Measurements from ENCODE around the gene CORO2B.
A peak's percentile ranks its signal among the peaks of the same experiment; 100 is the strongest.

CORO2B gene

DNA sequence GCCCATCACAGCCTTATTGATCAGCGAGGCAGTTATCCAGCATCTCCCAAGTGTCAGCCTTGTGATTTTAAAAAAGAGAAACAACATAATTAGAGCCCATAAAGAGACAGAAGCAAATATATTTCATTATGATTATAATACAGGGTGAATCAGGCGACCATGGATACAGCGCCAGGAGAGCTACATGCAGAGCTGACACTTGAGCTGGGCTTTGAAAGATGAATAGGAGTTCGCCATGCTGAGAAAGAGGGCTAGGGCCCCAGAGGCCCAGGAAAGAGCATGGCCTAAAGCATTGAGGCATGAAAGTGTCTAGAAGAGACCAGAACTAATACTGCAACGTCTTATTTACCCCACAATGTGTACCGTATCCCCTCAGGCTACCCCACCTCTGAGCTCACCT is 4.2 kb upstream of the CORO2B start:
- DNase-seq = no peak

GRCh38 chr15:68576235-68576892 is 2.4 kb upstream of the CORO2B start:
- no peak for DNase-seq

- DNase-seq = peak; percentile 85
These were observed 416 bp upstream of the CORO2B start for GRCh38 chr15:68578175-68578979.

DNA sequence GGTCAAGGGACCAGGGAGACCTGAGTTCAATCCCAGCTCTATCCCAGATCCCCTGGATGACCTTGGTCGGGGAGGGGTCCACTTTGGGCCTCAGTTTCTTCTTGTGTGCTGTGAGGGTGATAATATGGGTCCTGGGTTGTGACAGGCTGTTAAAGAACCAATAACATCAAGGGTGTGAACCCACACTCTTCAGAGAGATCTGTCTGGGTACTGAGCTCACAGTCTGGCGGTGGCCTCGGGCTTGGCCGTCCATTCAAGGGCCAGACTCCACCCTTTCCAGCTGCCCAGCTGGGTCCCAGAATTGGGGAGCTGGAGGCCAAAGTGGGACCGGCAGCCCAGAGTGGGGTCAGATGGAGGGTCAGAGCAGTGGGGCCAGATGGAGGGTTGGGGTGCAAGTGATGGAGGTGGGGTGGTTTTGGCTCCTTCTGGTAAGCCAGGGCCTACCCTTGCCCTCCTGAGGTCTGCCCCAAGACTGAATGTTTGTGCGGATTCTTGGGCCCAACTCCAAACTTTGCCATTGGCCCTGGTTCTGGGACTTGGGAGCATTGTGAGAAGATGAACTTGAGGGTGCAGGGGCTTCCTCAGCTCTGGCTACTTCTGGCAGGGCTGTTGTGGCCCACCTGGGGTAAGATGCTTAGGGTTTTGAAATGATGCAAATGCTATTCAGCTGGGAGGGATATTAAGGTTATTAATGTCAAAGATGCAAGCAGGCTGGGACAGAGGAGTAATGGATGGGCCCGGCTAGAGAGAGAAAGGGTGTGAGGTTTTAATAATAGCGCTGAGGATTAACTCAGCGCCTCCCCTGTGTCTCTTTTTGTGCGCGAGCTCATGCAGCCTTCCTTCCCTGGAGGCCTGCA is 1.5 kb downstream of the CORO2B start:
- no peak for DNase-seq

DNA sequence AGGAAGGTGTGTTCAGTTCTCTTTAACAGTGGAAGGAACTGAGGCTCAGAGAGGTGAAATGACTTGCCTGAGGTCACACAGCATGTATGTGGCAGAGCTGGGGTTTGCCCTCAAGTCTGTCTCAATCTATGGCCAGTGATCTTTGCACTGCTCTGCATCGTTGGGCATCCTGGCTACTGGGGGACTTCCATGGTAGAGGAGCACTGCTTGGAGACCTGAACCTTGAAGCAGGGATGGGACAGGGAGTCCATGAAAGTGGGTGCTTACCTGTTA is 2.0 kb downstream of the CORO2B start:
- no peak for DNase-seq

- no peak for DNase-seq
These were observed 2.9 kb downstream of the CORO2B start for GRCh38 chr15:68581725-68582124.

GRCh38 chr15:68582236-68582635 is 3.4 kb downstream of the CORO2B start:
- no peak for DNase-seq

DNA sequence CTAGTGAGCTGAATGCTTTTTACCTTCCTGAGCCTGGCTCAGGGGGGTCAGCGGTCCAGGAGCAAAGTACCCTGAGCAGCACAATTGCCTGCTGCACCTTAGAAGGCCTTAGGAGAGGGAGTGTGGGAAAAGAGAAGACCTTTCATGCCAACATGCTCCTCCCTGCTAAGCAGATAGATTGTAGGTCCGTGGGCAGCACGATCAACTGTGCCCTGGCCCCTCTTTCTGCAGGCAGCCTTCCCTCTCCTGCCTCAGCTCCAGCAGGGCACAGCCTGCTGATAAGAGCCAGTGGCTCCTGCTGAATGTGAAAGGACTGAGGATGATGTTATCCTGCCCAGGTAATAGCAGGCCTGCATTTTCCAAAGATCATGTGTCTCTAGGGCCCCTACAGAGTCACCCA is 4.1 kb downstream of the CORO2B start:
- DNase-seq = no peak

DNA sequence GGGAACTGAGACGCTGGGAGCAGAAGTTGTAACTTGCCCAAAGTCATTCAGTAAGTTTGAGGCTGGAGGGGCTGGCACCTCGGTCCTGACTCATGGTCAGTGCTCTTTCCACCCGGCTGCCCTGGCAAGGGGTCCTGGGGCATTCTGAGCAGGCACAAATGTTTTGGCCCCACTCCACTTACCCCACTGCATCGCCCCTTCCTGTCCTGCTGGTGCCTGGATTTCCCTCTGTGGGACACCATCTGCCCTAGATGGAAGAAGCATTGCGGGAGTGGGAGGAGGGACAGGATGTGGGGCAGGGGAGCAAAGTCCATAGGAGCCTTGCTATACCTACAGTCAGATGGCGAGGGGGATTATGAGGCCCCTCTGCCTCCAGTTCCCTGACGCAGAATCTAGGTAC is 4.5 kb downstream of the CORO2B start:
- no peak for DNase-seq

DNA sequence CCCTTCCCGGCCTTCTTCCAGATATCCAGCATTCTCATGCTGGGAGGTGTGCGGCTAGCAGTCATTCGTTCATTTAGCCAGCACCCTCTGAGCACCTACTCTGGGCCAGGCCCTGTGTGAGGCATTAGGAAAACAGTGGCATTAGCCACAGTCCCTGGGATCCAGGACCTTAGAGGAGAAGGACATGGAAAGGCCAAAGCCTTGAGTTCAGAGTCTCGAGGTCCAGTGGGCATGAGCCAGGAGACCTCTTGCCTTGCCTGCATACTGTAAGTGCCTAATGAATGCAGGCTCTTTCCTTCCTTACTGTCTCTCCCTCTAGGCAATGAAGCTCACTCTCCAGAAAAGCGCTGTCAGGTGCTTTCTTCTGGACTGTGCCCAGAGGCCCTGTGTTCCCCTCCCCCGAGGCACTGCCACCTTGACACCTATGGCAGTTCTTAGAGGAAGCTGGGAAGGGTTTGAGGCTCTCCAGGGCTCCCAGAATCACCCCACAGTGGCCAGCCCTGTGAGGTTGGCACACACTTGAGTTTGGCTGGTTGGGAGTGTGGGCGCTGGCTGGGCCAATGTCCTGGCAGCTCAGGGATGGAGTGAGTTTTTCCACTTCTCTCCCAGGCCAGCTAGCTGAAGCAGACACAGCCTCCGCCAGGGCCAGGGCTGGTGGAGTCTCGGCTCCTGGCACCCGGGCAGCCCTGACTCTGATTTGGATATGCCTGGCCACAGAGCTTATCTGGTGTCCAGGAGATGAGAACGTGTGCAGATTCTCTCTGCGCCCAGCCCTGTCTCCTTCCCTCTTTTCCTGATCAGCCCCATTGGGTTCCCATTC is 5.4 kb downstream of the CORO2B start:
- no peak for DNase-seq

GRCh38 chr15:68584756-68585573 is 6.2 kb downstream of the CORO2B start:
- no peak for DNase-seq

DNA sequence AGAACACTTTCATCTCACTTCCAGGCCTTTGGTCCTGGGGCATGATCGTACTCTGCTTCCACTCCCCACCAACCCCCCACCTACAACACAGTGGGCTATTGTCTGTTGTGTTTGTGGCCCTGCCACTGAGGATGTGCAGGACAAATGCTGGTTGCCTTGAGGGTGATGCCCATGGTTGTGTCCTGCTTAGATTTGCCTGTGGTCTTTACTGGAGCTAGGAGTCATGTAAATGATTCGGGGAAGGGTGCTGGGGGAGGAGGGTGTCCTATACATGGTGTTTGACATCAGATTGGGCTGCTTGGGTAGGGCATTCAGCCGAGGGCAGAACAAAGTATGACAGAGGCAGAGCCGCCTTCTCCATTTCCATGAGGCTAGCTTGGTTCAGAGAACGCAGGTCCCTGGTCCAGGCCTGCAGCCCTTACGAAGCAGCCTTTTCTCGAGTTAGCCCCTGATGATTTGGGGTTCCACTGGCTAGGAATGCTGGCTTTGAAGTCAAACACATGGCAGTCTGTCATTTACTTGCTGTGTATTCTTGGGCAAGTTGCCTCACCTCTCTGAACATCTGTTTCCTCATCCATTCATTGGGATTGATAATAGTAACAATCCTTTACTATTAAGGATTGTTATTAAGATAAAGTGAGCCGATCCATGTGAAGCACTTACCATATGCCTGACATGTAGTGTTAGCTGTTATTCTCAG is 6.9 kb downstream of the CORO2B start:
- no peak for DNase-seq

DNA sequence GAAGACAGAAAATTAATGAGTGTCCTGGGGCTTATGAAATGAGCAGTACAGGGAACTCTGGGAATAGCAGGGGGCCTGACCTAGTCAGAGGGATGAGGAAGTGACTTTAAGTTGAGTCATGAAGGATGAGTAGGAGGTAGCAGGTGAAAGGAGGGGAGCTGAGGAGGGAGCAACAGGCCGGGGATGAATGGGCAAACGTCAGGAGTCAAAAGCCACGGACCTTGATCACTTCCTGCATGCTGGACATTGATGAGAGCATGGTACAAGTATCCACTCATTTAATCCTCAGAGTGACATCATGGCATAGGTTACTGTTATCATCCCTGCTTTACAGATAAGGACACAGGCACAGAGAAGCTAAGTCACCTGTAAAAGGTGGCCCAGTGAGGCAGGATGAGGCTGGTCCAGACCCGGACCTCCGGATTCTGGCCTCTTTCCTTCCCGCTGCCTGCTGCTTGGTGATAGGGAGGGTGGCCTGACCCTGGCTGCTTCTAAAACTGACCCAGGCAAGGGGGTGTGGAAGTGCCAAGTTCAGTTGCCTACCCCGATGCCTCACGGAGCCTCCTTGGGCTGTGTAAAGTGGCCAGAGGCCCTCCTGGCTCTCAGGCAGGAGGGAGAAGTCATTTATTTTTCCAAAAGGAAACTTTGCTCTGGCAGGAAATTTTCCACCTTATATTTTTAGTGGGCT is 7.6 kb downstream of the CORO2B start:
- DNase-seq = no peak

GRCh38 chr15:68587769-68588385 is 9.1 kb downstream of the CORO2B start:
- DNase-seq = no peak

DNA sequence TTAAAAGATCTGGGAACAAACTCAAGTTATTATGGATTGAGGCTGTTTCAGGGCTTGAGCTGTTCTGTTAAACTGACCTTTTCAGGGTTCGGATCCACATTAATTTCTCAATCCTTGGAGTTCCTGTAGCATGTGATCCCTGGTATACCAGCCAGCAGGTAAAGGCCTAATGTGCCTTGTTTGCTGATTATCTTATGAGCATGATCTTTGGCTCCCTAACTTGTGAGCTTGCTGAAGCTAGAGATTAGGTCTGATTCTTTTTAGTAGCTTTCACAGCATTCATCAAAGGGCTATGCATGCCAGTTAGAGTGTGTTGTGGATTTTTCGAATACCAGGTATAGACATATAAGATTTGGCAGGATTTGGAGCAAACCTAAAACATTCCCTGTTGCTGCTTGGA is 10.3 kb downstream of the CORO2B start:
- no peak for DNase-seq

DNA sequence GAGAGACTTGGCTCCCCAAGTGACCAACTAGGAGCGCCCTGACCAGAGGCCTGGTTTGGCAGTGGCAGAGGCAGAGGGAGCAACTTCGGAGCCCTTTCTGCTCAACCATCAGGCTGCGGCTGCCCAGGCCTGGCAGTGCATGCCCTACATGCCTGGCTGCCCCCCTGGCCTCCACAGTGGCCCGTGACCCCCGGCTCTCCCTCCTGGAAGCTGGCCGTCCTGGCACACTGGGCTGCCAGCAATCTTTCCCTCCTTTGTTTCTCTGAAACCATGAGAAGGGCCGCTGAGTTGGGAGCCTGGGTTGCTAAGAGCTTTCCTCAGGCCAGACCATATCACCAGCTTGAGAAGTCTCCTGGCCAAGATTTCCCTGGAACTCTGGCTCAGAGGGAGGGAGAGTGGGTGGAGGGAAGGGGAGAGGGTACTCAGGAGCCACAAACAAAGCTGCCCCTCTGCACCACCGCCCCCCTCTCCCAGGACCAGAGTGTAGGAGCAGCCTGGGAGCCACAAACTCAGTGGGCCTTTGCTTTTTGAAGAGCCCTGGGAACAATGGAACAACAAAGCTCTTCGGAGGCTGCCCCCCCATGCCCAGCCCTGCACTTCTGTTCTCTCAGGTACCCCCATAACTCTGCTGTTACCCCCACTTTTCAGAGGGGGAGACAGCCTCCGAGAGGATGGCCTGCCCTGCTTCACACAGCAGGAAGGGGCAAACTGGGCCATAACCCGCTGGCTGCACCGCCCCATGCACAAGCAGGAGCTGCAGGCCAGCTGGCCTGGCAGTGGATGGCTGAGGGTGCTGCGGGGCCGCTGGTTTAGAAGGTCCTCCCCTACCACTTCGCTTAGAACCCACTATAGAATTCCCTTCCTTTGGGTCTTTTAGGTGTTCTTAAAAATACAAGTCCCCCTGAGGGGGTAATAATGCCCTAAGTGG is 11.3 kb downstream of the CORO2B start:
- no peak for DNase-seq

GRCh38 chr15:68590721-68591389 is 12.1 kb downstream of the CORO2B start:
- no peak for DNase-seq

DNA sequence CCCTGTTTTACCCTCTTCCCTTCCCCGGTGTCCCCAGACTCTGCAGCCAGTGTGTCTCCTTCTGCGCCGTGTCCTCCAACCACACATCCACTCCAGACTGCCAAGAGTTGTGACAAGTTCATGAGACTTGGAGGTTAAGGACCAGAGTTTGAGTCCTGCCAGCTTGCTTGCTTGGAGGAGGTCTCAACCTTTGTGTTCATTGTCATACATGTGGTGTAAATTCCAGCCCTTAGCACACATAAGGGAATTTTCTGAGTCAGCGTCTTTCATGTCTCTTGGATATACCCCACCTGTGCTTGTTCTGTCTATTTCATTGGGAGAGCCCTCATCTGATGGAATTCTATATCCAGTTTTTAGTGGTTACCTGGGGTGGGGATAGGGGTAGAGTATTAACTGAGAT is 13.3 kb downstream of the CORO2B start:
- DNase-seq = no peak

DNA sequence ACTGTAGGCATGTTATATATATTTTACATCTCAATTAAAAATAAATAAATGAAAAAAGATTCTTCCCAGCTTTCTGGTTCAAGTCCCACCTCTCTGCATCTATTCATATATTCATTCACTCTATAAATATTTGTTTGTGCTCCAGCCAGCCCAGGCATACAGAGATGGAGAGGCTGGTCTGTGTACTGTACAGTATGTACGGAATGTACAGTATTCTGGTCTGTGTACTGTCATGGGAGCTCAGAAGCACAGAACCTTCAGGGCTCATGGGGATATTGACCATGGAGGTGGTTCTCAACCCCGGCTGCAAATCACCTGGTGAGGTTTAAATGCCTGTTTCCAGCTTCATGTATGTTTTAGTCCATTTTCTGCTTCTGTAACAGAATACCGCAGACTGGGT is 13.8 kb downstream of the CORO2B start:
- no peak for DNase-seq
